ENCODE data around the gene BRCA2.

The BRCA2 gene

GRCh38 chr13:32315238-32316027 lies at the start of gene BRCA2, which contains the start of gene ZAR1L:
TSS of gene BRCA2 (plus strand) at chr13:32315508. CDS start at chr13:32316461, 953 bp downstream.
TSS of gene ZAR1L (minus strand) at chr13:32315363. CDS start at chr13:32311925, 3,438 bp downstream.
- TF ChIP-seq GATA2 (IDR thresholded peaks at IDR 0.05; ENCODE audit: low read depth, low read length), result no peak
- TF ChIP-seq GATA3 (IDR thresholded peaks at IDR 0.05; ENCODE audit: low read depth, low read length), result no peak

- TF ChIP-seq GATA2 (IDR thresholded peaks at IDR 0.05; ENCODE audit: low read depth, low read length) (no peak), GATA3 (IDR thresholded peaks at IDR 0.05; ENCODE audit: low read depth, low read length) (no peak)
Observed at GRCh38 chr13:32265726-32266125, 49.6 kb upstream of the BRCA2 start.

- TF ChIP-seq GATA3 (IDR thresholded peaks at IDR 0.05; ENCODE audit: low read depth, low read length) (no peak), GATA2 (IDR thresholded peaks at IDR 0.05; ENCODE audit: low read depth, low read length) (no peak)
Observed at GRCh38 chr13:32266130-32266529, 49.2 kb upstream of the BRCA2 start.

- TF ChIP-seq GATA2 (IDR thresholded peaks at IDR 0.05; ENCODE audit: low read depth, low read length) (no peak), GATA3 (IDR thresholded peaks at IDR 0.05; ENCODE audit: low read depth, low read length) (no peak)
Observed at GRCh38 chr13:32267836-32268439, 47.4 kb upstream of the BRCA2 start.

GRCh38 chr13:32272021-32272683 lies 43.2 kb upstream of the BRCA2 start:
- TF ChIP-seq GATA3 (IDR thresholded peaks at IDR 0.05; ENCODE audit: low read depth, low read length) (no peak), GATA2 (IDR thresholded peaks at IDR 0.05; ENCODE audit: low read depth, low read length) (no peak)

- TF ChIP-seq GATA3 (IDR thresholded peaks at IDR 0.05; ENCODE audit: low read depth, low read length), result no peak
- TF ChIP-seq GATA2 (IDR thresholded peaks at IDR 0.05; ENCODE audit: low read depth, low read length), result no peak
Observed at GRCh38 chr13:32277839-32278238, 37.5 kb upstream of the BRCA2 start.

GRCh38 chr13:32278426-32278825 lies 36.9 kb upstream of the BRCA2 start:
- no peak for TF ChIP-seq GATA2 (IDR thresholded peaks at IDR 0.05; ENCODE audit: low read depth, low read length)
- TF ChIP-seq GATA3 (IDR thresholded peaks at IDR 0.05; ENCODE audit: low read depth, low read length), result no peak

GRCh38 chr13:32281096-32281495 lies 34.2 kb upstream of the BRCA2 start:
- TF ChIP-seq GATA3 (IDR thresholded peaks at IDR 0.05; ENCODE audit: low read depth, low read length), result no peak
- TF ChIP-seq GATA2 (IDR thresholded peaks at IDR 0.05; ENCODE audit: low read depth, low read length), result no peak

- TF ChIP-seq GATA3 (IDR thresholded peaks at IDR 0.05; ENCODE audit: low read depth, low read length), result no peak
- TF ChIP-seq GATA2 (IDR thresholded peaks at IDR 0.05; ENCODE audit: low read depth, low read length), result no peak
Observed at GRCh38 chr13:32282096-32282711, 33.1 kb upstream of the BRCA2 start.

- no peak for TF ChIP-seq GATA3 (IDR thresholded peaks at IDR 0.05; ENCODE audit: low read depth, low read length)
Observed at GRCh38 chr13:32284927-32285632, 30.2 kb upstream of the BRCA2 start.

GRCh38 chr13:32285633-32285965 lies 29.7 kb upstream of the BRCA2 start:
- no peak for TF ChIP-seq GATA2 (IDR thresholded peaks at IDR 0.05; ENCODE audit: low read depth, low read length)
- no peak for TF ChIP-seq GATA3 (IDR thresholded peaks at IDR 0.05; ENCODE audit: low read depth, low read length)

GRCh38 chr13:32297206-32297605 lies 18.1 kb upstream of the BRCA2 start:
- TF ChIP-seq GATA2 (IDR thresholded peaks at IDR 0.05; ENCODE audit: low read depth, low read length) (no peak), GATA3 (IDR thresholded peaks at IDR 0.05; ENCODE audit: low read depth, low read length) (no peak)

- TF ChIP-seq GATA2 (IDR thresholded peaks at IDR 0.05; ENCODE audit: low read depth, low read length) (no peak), GATA3 (IDR thresholded peaks at IDR 0.05; ENCODE audit: low read depth, low read length) (no peak)
Observed at GRCh38 chr13:32298695-32299094, 16.6 kb upstream of the BRCA2 start.

- TF ChIP-seq GATA3 (IDR thresholded peaks at IDR 0.05; ENCODE audit: low read depth, low read length) (no peak), GATA2 (IDR thresholded peaks at IDR 0.05; ENCODE audit: low read depth, low read length) (no peak)
Observed at GRCh38 chr13:32299893-32300292, 15.4 kb upstream of the BRCA2 start.

Data from SH-SY5Y (cell line).